ENCODE results near the gene SCML2.

SCML2 gene

DNA sequence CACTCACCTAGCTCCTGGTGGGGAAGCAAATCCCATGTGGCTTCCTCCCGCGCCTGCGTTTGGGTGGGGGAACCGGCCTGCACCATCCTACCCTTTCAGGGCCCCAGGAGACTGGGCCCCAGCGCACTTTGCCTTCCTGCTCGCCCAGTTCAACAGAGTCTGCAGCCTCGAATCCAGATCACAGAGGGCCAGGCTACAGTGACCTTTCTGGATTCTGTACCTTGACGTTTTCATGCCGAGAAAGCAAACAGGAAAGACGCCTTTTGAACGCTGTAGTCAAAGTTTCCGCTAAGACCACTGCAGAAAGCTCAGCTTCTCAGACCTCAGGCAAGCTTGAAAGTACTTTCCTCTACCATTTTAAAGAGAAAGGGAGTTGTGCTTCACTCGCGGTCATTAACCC, 126.4 kb downstream of the SCML2 start:
- no peak overlapping the region for H3K4me3 ChIP-seq (ENCODE audit: low read depth, low read length)
- H3K4me1 ChIP-seq: no peaks in the 10 kb centered on the region
- H3K27me3 ChIP-seq: no peaks in the 10 kb centered on the region
- TF ChIP-seq CTCF (IDR thresholded peaks at IDR 0.05; ENCODE audit: low read depth, low read length): no peak
- H3K9me3 ChIP-seq: no peaks in the 10 kb centered on the region
- no peaks in the 10 kb centered on the region for H3K36me3 ChIP-seq
- DNase-seq: no peak

DNA sequence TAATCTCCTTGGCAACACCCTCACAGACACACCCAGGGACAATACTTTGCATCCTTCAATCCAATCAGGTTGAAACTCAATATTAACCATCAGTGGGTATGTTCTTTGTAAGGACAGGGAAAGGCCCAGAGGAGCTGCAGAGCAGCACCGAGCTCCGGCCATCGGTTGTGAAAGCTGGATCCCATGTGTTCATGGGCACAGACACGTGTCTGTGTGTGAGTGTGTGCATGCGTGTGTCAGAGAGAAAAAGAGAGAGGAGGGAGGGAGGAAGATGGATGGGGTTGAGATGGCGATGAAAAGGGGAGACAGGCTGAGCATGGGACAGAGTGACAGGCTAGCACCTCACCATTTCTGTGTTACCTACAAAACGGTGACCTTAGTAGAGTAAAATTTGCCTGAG, 127.0 kb downstream of the SCML2 start:
- no peak for TF ChIP-seq CTCF (IDR thresholded peaks at IDR 0.05; ENCODE audit: low read depth, low read length)
- no peak overlapping the region for H3K4me3 ChIP-seq (ENCODE audit: low read depth, low read length)
- no peak for DNase-seq
- no peaks in the 10 kb centered on the region for H3K27me3 ChIP-seq
- H3K4me1 ChIP-seq: no peaks in the 10 kb centered on the region
- H3K36me3 ChIP-seq: no peaks in the 10 kb centered on the region
- H3K9me3 ChIP-seq: no peaks in the 10 kb centered on the region

- Histone ChIP-seq H3K27me3 (no peaks in the 10 kb centered on the region), H3K36me3 (no peaks in the 10 kb centered on the region), H3K4me3 (ENCODE audit: low read depth, low read length) (no peak within 1 kb of the TSS), H3K9me3 (no peaks in the 10 kb centered on the region), H3K4me1 (no peaks in the 10 kb centered on the region)
- no peak for DNase-seq
- no peak for TF ChIP-seq CTCF (IDR thresholded peaks at IDR 0.05; ENCODE audit: low read depth, low read length)
Measured at GRCh38 chrX:18220786-18221185, 133.7 kb downstream of the SCML2 start, which contains the start of gene BEND2. TSS of gene BEND2 (minus strand) at chrX:18220886. CDS start at chrX:18220750, 136 bp downstream.

GRCh38 chrX:18210470-18210869, 144.0 kb downstream of the SCML2 start:
- DNase-seq: no peak
- Histone ChIP-seq H3K36me3 (no peaks in the 10 kb centered on the region), H3K9me3 (no peaks in the 10 kb centered on the region)

DNA sequence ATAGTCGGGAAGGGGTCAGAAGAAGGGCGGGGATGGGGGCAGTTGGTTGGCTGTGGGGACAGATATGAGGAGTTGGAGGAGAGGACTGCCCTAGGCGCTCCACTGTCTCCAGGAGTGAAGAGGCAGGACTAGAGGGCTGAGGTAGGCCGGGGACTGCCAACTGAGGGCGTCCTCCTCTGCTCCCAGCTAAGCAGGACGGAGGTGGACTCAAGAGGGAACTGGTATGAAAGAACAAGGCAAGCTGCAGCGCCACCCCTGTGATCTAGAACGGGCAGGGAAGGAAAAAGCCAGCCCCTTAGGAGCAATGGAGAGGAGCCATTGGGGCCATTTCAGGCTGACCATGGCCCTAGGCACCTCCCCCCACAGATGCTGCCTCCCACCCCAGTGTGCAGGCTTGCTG, 147.8 kb downstream of the SCML2 start:
- Histone ChIP-seq H3K4me1 (no peaks in the 10 kb centered on the region), H3K4me3 (ENCODE audit: low read depth, low read length) (no peak overlapping the region), H3K36me3 (no peaks in the 10 kb centered on the region), H3K9me3 (no peaks in the 10 kb centered on the region), H3K27me3 (no peaks in the 10 kb centered on the region)
- no peak for TF ChIP-seq CTCF (IDR thresholded peaks at IDR 0.05; ENCODE audit: low read depth, low read length)
- DNase-seq: no peak

More at GRCh38 chrX:18210470-18210869, 144.0 kb downstream of the SCML2 start:
- H3K27me3 ChIP-seq: no peaks in the 10 kb centered on the region
- H3K4me1 ChIP-seq: no peaks in the 10 kb centered on the region
- no peak overlapping the region for H3K4me3 ChIP-seq (ENCODE audit: low read depth, low read length)
- 0 out of 2 replicates have a peak, but pooled peaks have one; percentile 6 for TF ChIP-seq CTCF (IDR thresholded peaks at IDR 0.05; ENCODE audit: low read depth, low read length)

GRCh38 chrX:18203631-18204030, 150.9 kb downstream of the SCML2 start:
- Histone ChIP-seq H3K4me1 (no peaks in the 10 kb centered on the region), H3K36me3 (no peaks in the 10 kb centered on the region), H3K27me3 (no peaks in the 10 kb centered on the region), H3K4me3 (ENCODE audit: low read depth, low read length) (no peak overlapping the region), H3K9me3 (no peaks in the 10 kb centered on the region)
- TF ChIP-seq CTCF (IDR thresholded peaks at IDR 0.05; ENCODE audit: low read depth, low read length): no peak
- DNase-seq: no peak
